Effector CD8-positive, alpha-beta T cell (primary cell): ENCODE results near the gene SREBF1.

Experiments
- DNase-seq: peaks from one replicate; lab custom pipeline; 2025; lab: John Stamatoyannopoulos, UW

The SREBF1 gene

DNA sequence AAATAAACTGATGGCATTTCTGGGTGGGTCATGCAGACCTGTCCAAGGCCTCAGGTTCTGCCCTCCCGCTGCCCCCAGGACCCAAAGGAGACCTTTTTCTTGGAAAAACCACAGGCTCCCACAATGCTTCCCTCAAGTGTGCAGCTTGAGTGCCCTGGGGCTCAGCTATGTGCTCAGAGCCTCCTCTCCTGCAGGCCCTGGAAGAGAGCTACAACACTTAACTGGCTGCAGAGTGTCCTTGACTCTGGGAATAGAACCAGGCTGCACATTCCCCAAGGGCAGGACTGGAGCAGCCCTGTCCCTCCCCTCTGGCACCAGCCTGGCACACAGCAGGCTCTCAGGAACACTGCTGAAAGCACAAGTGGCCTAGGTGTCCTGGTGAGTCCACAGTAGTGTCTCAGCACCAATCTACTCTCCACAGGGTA lies 4.8 kb upstream of the SREBF1 start:
- DNase-seq, result no peak

DNA sequence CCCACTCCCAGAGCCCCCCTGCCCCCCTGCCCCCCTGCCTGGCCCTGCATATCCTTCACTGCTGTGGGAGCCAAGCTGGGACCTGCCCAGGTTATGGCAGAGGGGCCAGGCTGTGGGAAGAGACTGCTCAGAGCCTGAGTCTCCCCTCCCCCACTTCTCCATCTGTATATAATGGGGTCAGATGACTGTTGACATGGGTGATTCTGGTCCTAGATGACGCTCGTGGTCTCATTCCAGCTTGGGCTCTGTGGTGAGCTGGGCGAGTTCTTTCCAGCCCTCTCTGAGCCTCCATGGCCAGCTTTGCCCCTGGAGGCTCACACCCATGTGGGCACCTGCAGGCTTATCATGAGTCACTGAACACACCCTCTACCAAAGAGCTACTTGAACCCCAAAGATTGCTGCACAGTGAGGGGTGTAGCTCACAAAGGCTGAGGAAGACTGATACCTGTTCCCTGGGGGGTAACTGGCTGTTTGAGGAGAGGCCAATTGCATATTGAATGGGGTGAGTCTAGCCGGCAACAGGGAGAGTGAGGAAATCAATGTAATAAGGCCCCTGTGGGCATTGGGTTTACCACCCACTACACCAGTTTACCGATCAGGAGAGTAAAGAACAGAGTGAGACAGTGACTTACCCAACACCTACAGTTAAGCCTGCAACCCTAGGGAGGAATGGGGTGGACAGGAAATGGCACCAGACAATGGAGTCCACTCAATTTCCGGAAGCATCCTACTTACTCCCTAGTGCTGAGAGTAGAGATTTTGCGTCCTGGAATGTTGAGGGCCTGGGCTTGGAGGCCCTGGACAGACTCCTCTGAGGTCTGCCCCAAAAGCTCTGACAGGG lies 4.2 kb upstream of the SREBF1 start:
- DNase-seq, result no peak

DNA sequence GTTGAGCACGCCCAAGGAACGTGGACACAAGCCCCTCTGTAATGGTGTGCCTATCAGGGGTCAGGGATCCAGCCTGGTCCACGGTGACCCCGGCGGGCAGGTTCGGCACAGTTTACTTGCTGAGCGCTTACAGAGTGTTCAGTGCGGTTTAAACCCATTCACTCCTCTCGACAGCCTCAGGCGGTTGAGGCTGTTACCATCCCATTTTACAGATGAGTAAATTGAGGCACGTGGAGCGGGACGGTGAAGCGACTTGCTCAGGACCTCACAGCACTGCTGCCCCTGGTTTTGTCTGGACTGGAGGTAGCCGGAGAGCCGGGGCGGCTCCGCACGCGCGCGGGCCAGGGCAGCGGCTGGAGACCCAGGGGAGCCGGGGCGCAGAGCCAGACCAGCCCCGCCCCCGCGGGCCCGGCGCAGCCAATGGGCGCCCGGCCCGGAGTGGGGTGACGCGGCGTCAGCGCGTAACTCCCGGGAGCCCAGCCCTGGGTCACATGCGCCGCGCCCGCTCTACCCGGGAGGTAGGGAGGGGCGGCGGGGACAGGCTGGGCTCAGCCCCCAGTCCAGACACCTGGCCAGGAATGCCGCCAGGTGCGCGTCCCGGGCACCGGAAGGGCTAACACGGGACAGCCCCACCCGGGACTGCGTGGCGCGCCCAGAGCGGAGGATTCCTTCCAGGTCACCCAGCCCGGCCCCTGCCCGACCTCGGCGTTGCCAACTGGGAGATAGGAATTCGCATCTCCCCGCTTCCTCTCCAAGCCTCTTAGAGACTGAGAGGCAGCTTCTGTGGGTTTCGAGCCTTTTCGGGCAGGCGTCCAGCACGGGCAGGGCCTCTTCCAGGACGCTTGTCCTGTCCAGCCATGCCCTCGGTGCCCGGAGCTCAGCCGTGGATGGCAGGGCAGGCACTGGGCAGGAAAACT lies 3.3 kb upstream of the SREBF1 start:
- peak; percentile 67 for DNase-seq

DNA sequence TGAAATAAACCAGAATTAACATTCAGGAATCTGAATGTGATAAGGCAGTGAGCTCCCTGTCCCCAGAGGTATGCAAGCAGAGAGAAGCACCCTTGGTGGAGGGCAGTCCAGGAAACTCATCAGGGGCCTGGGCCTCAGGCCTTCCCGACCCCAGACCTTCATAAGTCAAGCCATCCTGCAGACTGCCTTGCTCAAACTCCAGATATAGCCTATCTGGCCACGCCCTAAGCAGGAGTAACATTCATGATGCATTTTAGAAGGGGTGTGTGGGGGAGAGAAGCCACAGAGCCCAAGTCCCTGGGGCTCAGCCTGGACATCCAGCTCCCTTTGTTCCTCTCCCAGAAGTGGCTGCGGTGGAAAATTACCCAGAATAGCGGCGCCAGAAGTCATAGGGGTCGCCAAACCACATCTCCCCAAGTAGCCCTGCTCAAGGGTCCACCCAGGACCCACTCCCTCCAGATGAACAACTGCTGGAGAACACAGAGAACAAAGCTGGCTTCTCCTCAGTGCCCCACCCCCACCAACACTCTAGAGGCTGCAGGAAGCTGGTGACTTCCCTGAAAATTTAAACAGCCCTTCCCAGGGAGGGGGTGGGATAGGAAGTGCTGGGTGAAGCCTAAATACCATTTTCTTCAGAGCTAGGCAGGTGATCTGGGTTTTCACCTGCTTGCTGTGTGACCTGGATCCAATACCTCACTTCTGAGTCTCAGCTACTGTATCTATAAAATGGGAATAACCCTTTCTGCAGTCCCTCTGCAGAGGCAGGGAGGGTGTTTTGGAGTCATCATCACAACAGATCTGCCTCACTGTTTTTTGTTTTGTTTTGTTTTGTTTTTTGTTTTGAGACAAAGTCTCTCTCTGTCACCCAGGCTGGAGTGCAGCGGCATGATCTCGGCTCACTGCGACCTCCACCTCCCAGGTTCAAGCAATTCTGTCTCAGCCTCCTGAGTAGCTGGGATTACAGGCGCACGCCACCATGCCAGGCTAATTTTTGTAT lies 1.5 kb upstream of the SREBF1 start:
- DNase-seq, result no peak

DNA sequence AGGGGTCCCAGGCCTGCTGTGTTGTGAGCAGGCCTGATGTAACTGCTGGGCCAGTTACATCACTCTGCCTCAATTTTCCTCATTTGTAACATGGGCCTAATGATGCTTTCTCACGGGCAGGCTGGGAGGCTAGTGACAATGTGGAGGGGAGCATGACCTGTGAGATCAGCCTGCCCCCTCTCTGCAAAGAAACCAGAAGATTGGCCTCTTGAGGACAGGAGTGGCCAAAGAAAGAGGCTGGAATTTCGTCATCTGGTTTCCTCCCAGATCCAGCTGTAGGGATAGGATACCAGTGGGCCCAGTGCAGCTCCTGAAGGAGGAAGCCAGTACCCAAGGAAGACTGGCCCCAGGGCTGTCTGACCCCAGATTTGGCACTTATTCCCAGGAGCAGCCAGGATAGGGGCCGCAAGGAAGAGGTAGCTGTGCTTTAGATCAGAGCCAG lies 615 bp upstream of the SREBF1 start:
- no peak for DNase-seq

DNA sequence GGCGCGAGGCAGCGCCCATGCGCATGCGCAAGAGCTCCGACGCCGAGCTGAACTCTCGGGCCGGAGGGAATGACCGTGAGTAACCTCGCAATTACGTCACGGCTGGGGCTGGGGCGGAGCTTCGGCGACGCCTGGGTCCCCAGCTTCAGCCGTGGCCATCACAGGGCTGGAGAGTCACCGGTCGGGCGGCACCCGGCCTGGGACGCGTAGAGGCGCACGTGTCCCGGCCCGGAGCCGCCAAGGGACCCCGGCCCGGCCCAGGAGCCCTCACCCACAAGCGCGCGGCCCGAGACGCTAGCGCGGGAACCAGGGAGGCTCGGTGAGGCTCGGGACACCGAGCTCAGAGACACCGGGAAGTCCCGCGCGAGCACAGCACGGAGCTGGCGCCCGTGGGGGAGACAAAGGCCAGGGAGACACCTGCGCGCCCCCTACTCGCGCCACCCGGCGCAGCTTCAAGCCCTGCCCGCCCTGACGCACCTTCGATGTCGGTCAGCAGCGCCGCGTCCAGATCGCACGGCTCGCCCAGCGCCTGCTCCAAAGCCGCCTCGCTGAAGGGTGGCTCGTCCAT lies 452 bp downstream of the SREBF1 start:
- DNase-seq, result peak; percentile 94

DNA sequence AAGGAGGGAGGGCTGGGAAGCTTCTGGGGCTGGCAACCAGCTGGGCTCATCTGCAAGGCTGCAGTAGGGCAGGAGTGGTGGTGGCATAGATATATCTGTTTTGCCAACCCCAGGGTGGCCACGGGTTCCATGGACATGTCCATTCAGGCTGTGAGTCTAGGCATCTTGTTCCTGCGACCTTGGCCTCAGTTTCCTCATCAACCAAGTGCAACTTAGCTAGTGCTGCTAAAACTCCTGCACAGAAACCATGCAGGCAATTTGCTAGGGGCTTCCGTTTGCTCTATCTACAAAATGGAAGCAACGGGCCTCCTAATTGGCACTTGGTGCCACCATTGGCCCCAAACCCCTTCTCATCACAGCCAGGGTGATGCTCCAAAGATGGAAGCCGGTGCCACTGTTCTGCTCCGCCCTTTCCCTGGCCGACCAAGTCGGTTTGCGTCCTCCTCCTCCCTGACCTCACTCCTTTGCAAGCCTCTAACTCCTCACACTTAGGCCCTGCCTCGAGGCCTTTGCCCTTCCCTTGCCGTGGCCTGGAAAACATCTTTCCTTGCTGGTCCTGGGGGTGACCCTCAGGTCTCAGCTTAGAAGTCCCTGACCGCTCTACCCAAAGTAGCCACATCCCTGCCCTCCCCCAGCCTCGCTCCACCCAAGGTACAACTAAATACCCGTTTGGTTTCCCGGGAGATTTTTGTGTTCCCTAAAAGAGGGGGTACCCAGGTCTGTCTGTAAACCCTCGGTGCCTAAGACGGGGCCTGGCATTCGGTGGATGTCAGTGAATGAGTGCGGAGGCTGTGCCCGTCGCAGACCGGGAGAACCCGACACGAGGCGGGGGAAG lies 1.2 kb downstream of the SREBF1 start:
- DNase-seq, result no peak

DNA sequence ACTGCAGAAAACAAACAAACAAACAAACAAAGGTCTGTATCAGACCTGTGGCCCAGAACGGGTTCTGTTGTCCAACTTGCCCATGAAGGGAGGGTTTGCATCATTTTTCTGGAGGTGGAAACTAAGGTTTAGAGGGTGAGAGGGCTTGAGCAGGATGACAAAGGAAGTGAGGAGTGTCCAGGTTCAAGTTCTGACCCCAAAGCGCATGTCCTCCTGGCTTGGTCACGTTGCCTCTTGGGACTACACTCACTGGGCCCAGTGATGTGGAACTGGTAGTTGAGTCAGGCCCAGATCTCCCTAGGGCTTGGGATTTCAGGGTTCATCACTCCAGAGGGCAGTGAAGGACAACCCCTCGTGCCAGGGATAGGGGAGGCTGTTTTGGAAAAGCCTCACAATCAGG lies 1.8 kb downstream of the SREBF1 start:
- no peak for DNase-seq

DNA sequence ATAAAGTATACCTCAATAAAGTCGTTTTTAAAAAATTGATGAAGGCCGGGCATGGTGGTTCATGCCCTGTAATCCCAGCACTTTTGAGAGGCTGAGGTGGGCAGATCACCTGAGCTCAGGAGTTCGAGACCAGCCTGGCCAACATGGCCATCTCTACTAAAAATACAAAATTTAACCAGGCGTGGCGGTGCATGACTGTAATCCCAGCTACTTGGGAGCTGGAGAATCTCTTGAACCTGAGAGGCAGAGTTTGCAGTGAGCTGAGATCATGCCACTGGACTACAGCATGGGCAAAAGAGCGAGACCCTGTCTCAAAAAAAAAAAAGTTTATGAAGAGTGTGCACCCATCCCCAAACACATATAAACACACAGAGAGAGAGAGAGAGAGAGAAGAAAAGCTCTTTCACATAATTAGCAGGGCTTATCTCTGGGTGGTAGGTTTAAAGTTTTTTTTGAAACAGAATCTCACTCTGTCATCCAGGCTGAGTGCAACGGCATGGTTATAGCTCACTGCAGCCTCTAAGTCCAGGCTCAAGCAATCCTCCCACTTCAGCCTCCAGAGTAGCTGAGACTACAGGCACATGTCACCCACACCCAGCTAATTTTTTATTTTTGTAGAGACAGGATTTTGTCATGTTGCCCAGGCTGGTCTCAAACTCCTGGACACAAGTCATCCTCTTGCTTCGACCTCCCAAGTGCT lies 3.0 kb downstream of the SREBF1 start:
- no peak for DNase-seq

DNA sequence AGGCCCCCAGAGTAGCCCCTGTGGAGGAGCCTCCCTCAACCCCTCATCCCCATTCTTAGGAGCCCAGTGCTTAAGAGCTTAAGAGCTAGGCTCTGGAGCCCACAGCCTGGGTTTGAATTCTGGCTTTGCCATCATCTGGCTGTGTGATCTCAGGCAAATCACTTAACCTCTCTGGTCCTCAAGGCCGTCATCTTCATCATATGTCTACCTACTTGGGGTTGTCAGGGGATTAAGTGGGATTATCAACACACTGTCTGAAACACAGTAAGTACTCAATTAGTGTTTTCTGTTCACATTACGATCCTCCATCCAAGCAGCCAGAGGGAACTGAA lies 4.8 kb downstream of the SREBF1 start:
- DNase-seq, result no peak

DNA sequence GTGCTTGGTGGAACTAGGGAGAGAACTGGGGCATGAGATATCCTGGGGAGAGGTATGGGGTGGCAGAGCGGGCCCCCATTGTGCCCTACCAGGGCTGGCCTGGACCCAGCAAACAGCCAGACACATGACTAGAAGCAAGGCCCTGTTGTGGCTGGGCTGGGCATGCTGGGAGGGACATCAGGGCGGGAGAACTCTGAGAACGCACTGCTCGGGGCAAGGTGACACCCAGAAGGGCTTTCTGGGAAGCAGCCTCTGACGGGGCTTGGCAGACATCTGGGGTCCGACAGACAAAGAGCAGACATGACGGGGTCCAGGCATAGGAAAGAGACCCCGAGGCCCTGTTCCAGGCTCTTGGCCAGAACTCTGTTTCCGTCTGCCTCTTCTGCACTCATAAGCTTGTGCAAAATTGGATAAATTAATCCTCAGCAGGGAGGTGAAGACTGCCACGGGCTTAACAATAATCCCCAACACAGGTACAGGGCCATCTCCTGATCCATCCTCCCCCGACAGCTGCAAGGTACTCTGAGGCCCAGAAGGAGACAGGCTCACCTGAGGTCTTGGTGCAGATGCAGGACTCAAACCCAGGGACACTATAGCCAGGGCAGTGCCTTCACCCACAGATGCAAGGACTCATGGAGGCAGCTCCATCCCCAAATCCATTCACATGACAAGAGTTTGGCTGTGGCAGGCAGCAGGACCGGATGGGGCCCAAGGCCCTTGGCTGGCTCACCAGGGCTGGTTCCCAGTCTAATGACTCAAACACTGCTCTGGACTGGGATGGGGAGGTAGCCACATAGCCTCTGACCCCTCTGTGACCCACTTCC lies 5.4 kb downstream of the SREBF1 start:
- DNase-seq, result no peak

DNA sequence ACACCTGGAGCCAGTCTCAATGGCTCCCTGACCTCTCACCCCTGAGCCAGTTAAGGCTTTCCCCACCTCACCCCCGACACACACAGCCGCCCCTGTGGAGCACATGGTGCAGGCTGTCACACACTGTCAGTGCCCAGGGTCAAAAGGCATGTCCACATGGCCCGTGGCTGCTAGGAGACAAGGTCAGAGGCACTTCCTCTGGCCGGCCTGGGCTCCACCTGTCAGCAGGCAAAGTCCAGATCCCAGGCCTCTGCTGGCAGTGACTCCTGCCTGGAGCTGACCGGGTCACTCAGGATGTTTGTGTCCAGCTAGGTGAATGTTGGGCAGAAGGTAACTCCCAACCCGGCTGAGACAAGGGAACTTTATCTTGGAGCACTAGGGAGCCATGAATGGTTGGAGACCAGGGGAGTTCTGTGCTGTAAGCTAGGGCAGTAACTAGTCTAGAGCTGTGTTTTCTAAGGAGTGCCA lies 6.0 kb downstream of the SREBF1 start:
- no peak for DNase-seq

DNA sequence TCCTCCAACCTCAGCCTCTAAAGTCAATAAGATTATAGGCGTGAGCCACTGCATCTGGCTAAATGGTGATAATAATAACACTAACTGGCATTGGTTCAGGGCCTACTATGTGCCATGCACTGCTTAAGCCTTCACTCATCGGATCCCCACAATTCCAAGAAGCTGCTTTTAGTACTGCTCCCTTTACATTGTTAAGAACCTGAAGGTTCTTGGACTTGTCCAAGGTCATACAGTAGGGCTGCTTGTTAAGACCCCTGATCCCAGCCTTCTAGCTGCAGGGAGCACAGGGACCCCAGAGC lies 6.6 kb downstream of the SREBF1 start:
- no peak for DNase-seq

DNA sequence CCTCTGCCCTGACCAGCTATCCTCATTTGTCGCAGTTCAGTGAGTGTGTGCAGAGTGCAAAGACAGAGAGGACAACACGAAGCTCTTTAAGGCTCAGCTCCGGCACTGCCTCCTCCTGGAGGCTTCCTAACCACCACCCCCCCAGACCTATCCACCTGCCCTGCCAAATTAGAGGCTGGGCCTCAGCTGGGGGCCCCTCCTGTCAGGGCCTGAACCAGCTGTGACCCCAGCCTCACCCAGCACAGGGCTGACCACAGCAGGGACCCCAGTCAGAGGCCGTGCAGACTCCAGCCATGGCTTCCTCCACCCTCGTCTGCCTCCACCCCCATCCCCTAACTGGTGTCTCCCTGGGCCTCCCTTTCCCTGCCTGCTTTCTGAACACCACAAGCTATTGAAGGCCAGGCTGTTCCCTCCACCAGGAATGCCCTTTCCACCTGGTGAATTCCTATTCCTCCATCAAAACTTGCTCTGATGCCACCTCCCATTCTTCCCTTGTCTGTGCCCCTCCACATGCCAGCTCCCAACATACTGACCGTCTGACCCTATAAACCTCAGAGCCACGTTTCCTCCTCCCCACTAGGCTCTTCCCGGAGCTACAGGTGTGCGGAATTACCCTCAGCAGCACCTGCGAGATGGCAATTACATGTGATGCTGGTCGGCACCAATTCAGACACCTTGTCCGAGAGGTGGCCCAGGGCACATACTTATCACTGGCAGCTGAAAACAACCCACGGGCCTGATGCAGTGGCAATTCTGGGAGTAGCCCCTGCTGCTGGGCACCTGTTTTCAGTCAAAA lies 8.8 kb downstream of the SREBF1 start:
- no peak for DNase-seq

DNA sequence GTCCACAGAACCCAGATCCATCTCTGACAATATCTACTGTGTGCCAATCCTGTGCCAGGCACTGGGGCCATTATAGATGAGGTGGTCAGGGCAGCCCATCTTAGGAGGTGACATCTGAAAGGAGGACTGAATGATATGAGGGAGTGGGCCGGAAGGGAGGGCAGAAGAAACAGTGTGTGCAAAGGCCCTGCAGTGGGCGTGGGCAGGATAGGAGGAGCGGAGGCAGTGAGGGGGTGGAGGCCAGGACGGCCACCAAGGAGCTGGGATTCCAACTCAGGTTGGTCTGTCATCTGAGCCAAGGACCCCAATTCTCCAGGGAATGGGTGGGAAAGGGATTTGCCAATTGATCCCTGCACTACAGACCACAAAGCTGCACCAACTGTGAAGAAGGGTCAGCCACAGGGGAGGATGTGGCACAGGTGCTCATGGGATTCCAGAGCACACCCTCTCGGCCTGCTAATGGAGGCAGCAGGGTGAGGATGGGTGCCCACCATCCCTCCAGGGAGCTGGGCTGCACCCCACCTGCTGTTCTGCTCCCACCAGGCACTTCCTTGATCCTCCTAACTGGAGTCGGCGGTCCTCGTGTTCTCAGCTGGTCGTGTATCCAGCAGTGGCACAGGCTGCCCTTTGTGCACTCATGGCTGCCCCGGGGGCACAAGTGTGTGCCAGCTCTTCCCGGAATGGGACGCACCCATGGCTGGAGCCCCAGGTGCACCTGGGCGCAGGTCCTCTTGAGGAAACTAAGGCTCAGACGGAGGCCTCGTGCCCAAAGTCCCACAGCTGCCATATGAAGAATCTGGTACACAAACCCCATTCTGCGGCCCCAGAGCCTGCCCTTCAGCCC lies 9.6 kb downstream of the SREBF1 start:
- DNase-seq, result no peak

DNA sequence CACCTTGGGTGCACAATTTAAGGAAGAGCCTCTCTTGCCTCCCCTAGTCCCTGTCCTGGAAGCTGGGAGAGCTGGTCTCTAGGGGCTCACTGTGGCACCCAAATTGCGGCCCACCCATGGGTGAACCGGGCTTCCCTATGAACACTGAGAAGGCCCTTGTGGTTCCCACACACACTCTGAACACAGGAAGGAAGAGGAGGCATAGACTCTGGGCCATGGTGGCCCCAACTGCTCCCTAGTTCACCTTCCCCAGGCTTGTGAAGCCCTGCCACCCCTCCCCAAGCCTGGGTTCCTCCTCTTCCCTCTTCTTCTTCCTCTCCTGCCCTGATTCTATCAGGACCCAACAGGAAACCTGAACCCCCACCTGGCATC lies 10.5 kb downstream of the SREBF1 start:
- no peak for DNase-seq
